ENCODE data around the gene SKOR1.

The SKOR1 gene

DNA sequence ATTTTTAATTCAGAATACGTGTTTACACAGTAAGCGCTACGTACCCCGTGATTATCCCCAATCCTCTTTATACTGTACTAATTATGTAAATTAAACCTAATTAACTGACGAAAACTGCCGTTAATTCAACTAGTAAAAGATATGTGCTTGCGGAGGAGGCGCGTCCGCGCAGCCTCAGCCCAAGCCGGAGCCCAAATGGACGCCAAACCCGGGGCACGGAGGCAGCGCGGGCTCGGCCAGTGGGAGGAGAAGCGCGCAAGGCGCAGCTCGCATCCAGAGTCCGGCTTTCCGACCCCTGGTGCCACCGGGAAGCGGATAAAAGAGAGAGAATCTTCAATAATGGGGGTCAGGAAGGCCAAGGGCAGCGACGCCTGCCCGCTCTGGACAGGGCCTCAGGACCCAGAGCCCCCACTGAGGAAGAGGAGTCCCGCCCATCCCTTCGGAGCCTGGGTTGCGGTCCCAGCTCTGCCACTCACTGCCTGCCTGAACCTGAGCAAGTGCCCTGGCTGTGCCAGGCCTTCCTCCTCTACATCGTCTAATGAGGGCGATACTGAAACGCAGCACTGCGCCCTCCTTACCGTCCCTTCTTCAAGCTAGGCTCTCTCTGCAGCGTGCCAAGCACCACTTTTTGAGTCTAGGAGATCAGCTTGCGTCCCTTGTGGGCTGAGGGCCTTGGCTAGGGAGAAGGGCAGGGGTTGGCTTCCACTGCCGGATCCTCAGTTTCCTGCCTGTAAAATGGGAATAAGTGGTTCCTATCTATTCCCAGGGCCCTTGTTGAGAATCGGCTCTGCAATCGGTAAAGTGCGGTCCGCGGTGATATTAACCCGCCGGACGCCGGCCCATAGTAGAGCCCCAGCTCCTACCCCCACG is 5.0 kb upstream of the SKOR1 start:
- no peak for DNase-seq

- DNase-seq, result no peak
Measured at GRCh38 chr15:67820992-67821783, 4.1 kb upstream of the SKOR1 start.

- DNase-seq, result no peak
Measured at GRCh38 chr15:67821784-67822440, 3.4 kb upstream of the SKOR1 start.

DNA sequence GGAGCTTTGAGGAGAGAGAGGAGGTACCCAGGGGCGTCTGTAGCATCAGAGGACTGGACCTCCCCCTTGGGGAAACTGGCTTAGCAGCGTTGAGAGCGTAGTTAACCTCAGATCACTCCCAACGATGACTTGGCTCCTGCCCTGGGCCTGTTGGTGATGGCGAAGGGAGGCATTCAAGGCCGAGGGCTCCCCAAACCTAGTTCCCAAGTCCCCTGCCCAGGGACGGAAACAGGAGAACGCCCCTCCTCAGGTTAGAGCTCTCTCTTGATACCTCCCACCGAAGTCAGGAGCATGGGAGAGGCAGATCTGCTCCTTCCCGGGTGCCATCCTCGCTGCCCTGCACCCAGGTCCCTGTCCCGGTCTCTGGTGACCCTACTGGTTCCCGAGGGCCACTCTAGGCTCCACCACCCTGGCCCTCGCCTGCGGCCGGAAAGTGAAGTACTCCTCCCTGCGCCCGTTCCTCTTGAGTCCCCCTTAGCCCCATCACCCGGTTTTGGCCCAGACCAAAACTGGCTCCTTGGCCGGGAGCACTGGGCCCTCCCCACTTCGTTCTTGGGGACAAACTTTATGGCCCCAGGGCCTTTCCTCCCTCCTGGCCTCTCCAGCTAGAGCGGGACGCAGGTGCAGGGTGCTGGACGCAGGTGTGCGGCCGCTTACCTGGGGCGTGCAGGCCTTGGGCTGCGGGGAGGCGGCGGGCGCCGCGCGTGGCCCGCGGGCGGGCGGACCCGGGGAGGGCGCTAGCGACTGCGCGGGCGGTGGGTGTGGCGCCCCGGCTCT is 2.6 kb upstream of the SKOR1 start:
- DNase-seq, result no peak

DNA sequence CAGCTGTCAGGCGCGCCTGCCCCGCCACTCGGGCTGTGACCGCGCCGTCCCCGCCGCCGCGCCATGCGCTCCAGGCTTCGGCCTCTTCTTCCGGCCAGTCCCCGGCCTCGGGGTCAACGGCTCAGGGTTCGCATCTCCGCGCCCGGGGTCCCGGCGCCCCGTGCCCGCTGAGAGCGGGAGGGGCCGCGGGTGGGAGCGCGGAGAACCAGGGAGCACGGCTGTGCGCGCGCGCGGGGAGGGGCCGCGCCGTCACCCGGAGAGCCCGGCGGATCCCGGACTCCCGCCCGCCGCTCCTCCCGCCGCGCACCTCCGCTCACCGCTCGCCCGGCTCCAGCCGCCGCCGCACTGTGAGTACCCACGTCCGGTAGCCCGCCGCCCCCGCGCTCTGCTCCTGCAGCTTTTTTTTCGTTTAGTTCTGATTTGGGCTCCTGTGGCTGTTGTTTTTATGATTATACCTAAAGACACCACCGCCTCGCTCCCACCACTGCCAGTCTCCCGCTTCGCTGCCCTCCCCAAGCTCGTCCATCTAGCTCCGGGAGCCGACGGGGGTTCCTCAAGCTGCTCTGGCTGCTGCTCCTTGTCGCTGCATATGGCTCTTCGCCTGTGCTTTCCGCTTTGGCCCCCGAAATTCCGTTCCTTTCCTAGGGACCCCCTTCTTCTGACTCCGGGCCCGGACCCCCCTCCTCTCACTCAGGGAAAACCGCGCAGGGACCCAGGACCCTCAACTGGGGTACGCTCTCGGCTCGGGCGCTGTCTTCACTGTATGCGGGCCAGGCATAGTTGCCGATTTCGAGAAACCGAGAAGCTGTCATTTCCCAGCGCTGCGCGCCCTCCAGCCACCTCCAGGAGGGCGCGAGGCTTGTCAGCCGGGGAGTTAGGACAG is 1.8 kb upstream of the SKOR1 start:
- no peak for DNase-seq

DNA sequence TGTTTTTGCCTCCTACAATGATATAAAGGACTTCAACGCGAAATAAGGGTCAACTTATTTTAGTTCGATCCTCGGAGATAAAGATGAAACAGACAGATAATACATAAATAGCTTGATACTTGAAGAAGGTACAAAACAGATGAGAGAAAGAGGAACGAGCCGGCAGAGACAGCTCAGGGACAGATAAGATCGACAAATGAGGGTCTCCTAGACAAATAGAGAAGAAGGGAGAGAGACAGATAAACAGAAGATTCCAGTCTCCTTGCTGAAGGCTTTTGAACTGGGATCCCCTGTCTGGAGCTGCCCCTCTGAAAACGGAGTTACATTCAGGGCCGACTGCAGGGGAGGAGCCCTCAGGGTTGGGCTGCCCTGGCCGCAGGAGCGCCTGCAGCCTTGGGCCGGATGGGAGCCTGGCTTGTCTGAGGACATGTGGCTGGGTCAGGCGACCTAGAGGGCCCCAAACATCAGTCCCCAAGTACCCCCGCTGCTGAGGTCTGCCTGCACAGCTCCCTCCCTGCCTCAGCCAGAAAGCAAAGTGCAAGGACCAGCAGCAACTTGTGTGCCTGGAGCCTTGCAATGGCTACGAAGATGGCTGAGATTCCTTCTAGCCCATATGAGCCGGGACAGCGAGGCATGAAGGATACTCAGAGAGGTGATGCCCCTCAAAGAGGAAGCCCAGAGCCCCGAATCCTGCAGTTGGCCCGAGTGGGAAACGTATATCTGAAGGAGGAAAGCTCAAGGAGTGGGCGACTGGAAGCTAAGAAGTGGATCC is 926 bp upstream of the SKOR1 start:
- no peak for DNase-seq

GRCh38 chr15:67825881-67826716 is 790 bp downstream of the SKOR1 start:
- no peak for DNase-seq

- no peak for DNase-seq
Measured at GRCh38 chr15:67826717-67827561, 1.6 kb downstream of the SKOR1 start.

GRCh38 chr15:67827562-67828277 is 2.4 kb downstream of the SKOR1 start:
- DNase-seq, result no peak

- DNase-seq, result no peak
Measured at GRCh38 chr15:67828278-67828968, 3.1 kb downstream of the SKOR1 start.

DNA sequence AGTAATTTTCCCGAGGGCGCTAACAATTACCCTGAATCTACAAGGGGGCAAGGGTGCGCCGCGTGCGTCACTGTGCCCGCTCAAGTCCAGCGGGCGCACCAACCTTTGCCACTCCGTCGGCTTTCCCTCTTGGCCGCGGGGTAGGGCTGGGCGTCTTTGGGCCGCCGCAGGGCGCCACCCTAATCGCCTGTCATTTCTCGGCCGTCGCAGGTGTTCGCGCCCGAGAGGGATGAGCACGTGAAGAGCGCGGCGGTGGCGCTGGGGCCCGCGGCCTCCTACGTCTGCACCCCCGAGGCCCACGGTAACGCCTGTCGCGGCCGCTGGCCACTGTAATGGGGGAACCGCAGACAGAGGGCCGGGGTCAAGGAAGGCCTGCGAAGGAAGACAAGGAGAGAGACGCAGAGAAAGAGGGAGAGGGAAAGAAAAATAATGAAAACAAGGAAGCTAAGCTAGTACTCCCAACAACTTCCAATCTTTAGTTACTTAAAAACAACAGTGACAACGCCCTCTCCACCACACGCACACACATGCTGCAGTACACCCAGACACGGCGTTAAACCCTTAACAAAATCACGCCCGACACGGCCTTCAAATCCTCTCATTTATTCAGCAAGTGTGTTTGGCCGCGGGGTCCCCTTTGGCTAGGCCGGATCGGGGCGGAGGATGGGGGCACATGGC is 3.8 kb downstream of the SKOR1 start:
- no peak for DNase-seq

DNA sequence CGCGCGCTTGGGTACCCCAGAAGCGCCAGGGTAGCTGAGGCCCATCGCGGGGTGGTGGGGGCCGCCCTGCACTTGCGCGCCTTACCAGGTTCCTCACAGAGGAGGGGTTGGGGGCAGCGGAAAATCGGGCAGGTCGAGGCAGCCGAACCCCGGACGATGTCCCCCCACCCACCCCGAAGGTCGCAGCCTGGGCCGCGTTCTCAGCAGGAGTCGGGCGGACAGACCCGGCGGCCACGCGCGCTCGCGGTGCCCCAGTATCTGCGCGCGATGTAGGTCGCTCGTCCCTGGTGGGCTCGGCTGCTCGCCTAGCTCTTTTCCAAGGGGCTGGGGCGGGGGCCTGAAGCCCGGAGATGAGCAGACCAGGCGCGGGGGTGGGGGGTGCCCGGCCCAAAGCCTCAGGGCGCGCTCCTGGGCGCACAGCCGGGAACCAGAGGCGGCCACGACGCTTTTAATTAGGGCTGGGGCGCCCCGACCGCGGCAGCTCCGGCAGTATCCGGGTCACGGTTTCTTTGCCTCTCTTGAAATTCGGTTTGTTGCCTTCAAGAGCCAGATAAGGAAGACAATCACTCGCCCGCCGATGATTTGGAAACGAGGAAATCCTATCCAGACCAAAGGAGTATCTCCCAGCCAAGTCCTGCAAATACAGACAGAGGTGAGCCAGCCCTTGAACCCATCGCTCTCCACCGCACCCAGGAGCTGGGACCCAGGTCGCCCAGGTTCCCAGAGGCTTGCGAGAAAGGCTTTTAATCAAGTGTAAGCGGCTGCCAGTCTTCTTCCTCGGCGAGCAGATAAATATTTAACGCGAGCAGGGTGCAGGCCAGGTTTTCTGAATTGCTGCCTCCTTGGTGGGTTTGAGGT is 4.6 kb downstream of the SKOR1 start:
- DNase-seq, result no peak

GRCh38 chr15:67831363-67831762 is 6.1 kb downstream of the SKOR1 start:
- DNase-seq, result no peak

DNA sequence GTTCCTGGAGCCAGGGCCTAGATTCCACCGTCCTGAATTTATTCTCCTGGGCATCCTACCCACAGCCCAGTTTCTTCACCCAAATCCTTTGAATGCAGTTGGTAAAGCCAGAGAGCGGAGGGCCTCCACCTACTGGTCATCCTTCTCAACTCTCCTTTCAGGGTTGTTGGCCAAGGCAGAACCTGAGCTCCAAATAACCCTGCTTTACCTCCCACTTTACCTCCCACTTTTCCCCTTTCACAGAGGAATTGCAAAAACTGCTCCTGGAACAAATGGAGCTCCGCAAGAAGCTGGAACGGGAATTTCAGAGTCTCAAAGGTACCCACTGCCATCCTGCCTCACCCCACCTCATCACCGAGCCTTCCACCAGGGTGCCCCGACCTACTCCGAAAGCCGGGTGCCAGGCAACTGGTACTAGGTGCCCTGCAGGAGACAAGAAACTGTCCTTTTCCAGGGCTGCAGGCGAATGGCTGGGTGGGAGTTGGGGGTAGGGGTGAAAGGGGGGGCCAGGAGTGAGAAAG is 6.8 kb downstream of the SKOR1 start:
- DNase-seq, result no peak

- no peak for DNase-seq
Measured at GRCh38 chr15:67832897-67833709, 7.8 kb downstream of the SKOR1 start.
